HG03520 (cell line): ENCODE results near the gene ZAP70.

Experiments used
- ATAC-seq: cut with Tn5 transposase; IDR thresholded peaks from one replicate; pipeline ENCODE4 v1.9.1; 2021; ENCODE audit warnings: mild to moderate bottlenecking, moderate library complexity; ENCODE audit not compliant: unreplicated experiment

Gene ZAP70

DNA sequence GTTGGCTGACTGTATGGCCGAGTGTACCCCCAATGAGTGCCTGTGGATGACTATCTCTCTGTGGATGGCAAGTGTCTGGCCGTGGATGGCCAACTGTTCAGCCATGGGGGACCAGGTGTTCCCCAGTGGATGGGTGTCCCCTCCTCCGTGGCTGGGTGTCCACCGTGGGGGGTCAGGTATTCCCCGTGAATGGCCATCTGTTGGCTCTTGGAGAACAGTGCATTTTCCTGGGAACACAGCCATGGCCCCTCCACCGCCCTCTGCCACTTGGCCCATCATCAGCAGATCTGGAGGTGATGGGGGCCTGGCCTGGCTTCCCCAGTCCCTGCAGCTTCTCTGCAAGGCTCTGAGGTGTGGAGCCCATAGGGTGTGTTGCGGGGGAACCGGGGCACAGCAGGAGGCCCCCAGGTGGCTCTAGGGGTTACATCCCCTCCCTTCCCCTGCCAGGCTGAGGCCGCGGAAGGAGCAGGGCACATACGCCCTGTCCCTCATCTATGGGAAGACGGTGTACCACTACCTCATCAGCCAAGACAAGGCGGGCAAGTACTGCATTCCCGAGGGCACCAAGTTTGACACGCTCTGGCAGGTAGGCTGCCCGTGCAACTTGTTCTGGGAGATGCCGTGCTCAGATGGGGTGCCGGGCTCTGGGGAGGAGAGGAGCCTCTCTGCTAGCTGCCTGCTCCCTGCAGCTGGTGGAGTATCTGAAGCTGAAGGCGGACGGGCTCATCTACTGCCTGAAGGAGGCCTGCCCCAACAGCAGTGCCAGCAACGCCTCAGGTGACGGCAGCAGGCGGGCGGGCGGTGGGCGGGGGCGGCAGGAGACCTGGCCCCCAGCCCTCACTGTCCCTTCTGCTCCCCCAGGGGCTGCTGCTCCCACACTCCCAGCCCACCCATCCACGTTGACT lies 19.3 kb downstream of the ZAP70 start:
- ATAC-seq: no peak

DNA sequence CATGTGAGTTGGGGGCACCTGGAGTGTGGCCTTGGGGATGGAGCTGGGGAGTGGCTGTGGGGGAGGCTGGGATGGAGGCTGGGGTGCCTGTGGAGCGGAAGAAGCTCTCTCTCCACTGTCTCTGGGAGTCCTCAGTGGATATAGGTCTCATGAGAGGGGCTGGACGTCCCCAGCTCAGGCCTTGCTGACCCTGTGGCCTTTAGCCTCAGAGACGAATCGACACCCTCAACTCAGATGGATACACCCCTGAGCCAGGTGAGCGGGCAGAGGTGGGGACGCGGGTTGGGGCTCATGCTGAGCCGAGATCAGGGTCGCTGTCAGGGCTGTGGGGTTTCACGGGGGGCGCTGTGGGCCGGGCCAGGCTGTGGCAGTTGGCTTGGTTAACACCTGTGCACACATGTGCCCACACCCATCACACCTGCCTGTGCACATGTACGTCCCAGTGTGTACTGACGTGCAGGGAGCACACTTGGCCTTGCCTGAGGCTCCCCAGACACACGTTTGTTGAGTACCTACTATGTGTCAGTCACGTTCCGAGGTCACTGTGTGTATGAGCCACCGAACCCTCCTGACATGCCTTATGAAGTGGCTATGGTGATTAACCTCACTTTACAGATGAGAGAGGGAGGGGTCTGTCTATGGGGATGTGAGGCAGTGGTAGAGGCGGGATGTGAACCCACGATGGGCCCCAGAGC lies 20.1 kb downstream of the ZAP70 start:
- no peak for ATAC-seq

- ATAC-seq: no peak
Observed at GRCh38 chr2:97734061-97735051, 21.0 kb downstream of the ZAP70 start.

DNA sequence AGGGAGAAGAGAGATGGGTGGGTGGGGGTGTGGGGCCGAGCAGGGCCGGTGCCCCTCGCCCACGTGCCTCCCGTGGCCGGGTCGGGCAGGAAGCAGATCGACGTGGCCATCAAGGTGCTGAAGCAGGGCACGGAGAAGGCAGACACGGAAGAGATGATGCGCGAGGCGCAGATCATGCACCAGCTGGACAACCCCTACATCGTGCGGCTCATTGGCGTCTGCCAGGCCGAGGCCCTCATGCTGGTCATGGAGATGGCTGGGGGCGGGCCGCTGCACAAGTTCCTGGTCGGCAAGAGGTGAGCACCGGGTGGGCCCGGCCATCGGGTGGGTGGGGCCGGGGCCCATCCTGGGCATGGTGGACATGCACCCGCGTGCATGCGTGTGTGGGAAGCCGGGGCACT lies 21.8 kb downstream of the ZAP70 start:
- no peak for ATAC-seq

- no peak for ATAC-seq
Observed at GRCh38 chr2:97736185-97736584, 22.8 kb downstream of the ZAP70 start.

GRCh38 chr2:97736608-97737330 lies 23.4 kb downstream of the ZAP70 start:
- ATAC-seq: no peak

GRCh38 chr2:97737421-97738178 lies 24.2 kb downstream of the ZAP70 start:
- no peak for ATAC-seq

DNA sequence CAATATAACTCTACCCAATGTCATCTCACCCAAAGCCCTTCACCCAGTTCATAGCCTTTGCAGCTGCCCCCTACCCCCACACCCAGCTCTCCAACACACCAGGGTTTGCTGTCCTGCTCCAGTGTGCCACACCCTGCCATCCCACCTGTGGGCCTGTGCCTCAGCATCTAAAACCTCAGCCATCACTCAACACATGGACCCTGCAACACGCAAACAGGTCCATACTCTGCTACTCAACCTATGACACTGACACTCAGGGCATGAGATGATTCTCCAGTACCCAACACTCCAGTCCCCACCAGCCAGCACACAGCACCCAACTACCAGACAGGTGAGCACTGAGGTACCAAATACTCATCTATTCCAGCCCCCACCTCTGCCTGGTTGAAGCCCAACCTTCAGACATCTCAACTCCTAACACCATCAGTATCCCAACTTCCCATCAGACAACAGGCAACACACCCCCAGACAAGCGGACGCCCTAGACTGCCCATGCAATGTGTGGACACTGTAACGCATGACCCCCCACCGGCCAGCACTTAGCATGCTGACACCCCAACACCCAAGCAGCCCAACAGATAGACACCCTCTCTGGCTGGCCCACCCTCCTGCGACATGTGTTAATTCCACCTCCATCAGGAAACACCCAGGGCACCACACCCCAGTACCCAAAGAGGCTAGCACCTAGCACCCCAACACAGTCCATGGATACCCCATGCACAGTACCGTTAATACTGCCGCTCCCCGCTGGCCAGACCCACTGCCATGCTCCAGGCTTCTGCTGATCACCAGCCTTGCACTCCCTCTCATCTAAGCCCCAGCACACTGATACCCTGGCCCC lies 25.0 kb downstream of the ZAP70 start:
- no peak for ATAC-seq

DNA sequence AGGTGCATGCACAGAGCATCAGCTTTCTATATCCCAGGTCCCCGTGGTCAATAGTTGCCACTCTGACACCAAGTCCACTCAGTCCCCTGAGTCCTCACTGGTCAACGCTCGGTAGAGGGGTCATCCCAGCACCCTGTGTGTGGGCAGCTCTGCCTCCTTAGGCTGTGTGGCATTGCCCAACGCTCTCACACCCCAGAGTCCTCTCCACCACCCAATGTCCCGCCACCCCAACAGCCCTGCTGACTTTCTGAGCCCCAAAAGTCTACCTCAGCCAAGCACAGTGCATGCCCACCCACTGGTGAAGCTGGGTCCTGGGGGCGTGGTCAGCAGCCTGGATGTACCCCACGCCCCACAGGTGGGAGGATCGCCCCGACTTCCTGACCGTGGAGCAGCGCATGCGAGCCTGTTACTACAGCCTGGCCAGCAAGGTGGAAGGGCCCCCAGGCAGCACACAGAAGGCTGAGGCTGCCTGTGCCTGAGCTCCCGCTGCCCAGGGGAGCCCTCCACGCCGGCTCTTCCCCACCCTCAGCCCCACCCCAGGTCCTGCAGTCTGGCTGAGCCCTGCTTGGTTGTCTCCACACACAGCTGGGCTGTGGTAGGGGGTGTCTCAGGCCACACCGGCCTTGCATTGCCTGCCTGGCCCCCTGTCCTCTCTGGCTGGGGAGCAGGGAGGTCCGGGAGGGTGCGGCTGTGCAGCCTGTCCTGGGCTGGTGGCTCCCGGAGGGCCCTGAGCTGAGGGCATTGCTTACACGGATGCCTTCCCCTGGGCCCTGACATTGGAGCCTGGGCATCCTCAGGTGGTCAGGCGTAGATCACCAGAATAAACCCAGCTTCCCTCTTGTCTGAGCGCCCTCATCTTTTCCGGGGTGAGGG lies 25.9 kb downstream of the ZAP70 start:
- no peak for ATAC-seq

DNA sequence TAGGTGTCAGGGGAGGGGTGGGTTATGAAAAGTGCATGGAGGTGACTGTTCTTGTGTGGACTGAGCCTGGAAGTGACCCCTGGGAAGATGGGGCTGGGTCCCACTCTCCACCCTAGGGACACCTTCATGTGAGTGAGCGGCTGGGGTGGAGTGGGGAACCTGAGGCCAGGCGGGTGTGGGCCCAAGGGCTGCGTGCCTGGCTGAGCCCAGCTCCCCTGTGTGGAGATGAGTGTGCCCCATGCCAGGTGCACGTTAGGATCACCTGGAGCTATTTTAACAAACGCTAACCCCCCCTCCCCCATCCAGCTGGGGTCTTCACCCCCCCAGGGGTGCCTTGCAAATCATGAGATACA lies 26.5 kb downstream of the ZAP70 start:
- ATAC-seq: no peak

DNA sequence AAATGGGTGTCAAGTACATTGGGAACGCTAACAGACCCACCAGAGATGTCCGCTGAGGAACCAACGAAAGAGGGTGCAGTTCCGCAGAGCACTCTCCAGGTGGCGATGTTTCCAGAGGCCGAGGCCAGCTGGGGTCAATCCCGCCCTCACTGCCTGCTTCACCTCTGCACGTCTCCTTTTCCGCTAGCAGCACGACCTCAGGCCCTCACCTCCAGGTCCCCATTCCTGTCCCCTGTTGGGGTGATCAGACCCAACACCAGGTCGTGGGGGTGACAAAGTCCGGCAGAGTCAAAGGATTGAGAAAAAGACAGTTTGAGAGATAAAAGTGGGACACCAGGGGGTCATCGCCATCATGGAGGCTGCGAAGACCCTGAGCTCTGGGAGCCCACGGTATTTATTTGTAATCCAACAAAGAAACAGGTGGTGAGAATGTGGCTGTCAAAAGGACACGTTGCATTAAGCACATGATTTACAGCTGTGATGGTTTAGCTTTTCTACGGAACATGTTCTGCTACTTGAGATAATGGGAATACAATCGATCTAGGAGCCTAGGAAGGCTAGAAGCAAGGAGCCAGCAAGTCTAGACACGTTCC lies 27.3 kb downstream of the ZAP70 start:
- no peak for ATAC-seq

DNA sequence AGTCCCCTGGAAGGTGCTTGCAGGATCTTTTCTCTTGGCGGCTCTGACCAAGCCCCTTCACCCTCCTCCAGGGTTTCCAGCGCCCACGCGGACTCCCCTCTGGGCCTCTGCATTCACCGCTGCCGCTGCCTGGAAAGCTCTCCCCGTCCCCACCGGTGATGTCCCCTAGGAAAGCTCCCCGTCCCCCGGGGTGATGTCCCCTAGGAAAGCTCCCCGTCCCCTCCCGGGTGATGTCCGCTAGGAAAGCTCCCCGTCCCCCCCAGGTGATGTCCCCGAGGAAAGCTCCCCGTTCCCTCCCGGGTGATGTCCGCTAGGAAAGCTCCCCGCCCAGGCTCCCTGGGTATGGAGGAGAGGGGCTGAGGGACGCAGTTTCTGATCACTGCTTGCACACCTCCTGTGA lies 27.9 kb downstream of the ZAP70 start:
- no peak for ATAC-seq

DNA sequence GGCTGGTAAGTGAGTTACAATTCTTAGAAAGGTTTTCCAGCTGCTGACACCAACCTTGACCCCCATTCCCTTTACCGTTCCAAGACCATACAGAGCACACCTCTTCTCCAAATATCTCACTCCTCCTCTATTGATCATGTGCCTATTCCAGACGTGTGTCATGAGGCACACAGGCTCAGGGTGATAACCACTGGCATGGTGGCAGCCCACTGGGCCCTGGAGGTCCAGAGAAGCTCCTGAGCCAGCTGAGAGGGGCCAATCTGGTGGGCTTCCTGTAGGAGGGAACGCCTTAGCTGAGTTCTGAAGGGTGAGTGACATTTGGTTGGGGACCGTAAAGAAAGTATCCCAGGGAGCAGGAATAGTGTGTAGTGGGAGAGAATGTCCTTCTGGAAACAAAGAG lies 28.3 kb downstream of the ZAP70 start:
- ATAC-seq: no peak

DNA sequence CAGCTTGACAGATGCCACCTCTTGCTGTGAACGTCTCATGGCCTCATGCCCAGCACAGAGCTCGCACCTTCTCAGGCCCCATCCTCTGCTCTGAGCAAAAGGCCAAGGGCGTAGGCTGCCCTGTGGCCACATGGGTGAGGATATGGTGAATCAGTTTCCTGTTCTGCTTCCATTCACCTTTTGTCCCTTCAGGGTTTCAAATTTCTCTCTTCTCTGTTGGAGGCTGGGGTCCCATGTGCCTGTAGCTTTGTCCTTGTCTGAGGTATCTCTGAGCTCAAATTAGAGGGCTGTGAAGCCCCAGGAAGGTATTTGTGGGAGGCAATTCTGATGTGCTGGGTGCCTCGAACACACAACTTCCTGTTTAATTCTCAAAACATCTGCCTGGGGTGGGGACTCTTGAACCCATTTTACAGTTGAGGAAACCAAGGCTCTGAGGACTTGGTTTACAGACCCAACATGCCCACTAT lies 29.0 kb downstream of the ZAP70 start:
- no peak for ATAC-seq

DNA sequence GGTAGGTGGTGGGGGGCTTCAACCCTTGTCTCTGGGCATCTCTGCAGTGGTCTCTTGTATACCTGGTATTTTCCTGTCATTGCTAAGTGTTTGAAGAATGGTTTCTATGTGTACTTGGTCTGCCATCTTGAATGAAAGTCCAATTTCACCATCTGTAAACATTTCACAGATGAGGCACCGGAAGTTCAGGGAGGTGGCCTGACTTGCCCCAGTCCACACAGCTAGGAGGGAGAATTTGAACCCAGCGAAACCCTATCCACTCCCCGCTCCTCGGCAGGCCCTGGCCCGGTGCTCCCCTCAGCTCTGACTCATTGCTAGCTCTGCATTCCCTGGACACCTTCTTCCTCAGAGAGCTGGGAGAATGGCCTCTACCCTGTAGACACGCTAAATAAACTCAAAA lies 30.5 kb downstream of the ZAP70 start:
- ATAC-seq: no peak

DNA sequence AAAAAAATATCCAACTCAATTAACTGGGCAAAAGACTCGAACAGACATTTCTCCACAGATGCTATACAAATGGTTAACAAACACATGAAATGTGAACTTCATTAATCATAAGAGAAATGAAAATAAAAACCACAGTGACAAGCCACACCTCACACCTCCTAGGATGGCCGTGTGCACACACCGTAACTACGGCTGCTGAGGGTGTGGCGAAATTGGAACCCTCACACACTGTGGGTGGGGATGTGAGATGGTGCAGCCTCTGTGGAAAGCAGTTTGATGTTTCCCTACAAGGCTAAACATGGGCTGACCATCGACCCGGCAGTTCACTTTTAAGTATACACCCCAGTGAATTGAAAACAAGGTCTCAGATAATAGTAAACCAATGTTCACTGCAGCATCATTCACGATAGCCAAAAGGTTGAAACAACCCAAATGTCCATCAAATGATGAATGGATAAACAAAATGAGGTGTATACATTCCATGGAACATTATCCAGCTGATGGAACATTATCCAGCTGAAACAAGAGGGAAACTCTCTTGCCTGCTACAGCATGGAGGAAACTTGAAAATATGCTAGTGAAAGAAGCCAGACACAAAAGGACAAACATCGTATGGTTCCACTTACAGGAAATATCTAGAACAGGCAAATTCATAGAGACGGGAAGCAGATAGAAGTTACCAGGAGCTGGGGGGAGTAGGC lies 32.2 kb downstream of the ZAP70 start:
- ATAC-seq: no peak

GRCh38 chr2:97747285-97747684 lies 33.9 kb downstream of the ZAP70 start:
- ATAC-seq: no peak
